Measurements from ENCODE around the gene CACYBP.
"Not testable (repeated sequence)": the region's sequence is repeated elsewhere in the genome, so short reads cannot be mapped to it uniquely, and the experiment has no call there.

Gene CACYBP

GRCh38 chr1:175005085-175005783 lies 5.5 kb downstream of the CACYBP start:
- Histone ChIP-seq H3K4me1 (ENCODE audit: insufficient read depth, low read length) (peaks cover 10% of the 10 kb centered on the region; the same call in 1 of the 2 replicates), H3K9me3 (ENCODE audit: control insufficient read depth, insufficient read depth, low read length) (no peaks in the 10 kb centered on the region), H3K36me3 (ENCODE audit: insufficient read depth, low read length) (peaks cover 22% of the 10 kb centered on the region), H3K9ac (ENCODE audit: low read depth, low read length) (no peak overlapping the region)

GRCh38 chr1:175009532-175009931 lies 9.8 kb downstream of the CACYBP start:
- Histone ChIP-seq H3K36me3 (ENCODE audit: insufficient read depth, low read length) (peaks cover 26% of the 10 kb centered on the region), H3K4me1 (ENCODE audit: insufficient read depth, low read length) (no peaks in the 10 kb centered on the region), H3K9me3 (ENCODE audit: control insufficient read depth, insufficient read depth, low read length) (no peaks in the 10 kb centered on the region), H3K9ac (ENCODE audit: low read depth, low read length) (no peak overlapping the region)

DNA sequence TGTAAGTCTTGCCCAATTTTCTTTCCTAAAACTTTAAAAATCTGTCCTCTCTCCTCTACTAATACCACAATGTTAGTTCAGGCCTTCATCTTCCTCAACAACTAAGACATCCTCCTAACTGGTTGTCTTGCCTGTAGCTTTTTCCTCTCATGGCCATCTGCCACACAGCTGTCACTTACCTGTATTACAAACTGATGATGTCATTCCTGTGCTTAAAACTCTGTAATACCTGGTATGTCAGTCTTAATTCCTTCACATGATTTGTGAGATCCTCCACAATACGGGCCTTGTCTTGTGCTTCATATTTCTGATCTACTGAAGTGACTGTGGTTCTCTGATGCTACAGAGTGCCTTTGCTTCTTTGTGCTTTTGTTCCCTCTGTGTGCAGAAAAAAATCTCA lies 13.7 kb downstream of the CACYBP start:
- H3K36me3 ChIP-seq (ENCODE audit: insufficient read depth, low read length) = peaks cover 10% of the 10 kb centered on the region
- H3K9ac ChIP-seq (ENCODE audit: low read depth, low read length) = no peak overlapping the region
- no peaks in the 10 kb centered on the region for H3K9me3 ChIP-seq (ENCODE audit: control insufficient read depth, insufficient read depth, low read length)
- H3K4me1 ChIP-seq (ENCODE audit: insufficient read depth, low read length) = no peaks in the 10 kb centered on the region

- H3K4me1 ChIP-seq (ENCODE audit: insufficient read depth, low read length) = no peaks in the 10 kb centered on the region
- no peak overlapping the region for H3K9ac ChIP-seq (ENCODE audit: low read depth, low read length)
- peaks cover 4% of the 10 kb centered on the region; the same call in 1 of the 2 replicates for H3K36me3 ChIP-seq (ENCODE audit: insufficient read depth, low read length)
- H3K9me3 ChIP-seq (ENCODE audit: control insufficient read depth, insufficient read depth, low read length) = no peaks in the 10 kb centered on the region
Measured at GRCh38 chr1:175015243-175015642, 15.5 kb downstream of the CACYBP start.

GRCh38 chr1:175019524-175019923 lies 19.8 kb downstream of the CACYBP start:
- Histone ChIP-seq H3K9ac (ENCODE audit: low read depth, low read length) (no peak overlapping the region), H3K36me3 (ENCODE audit: insufficient read depth, low read length) (no peaks in the 10 kb centered on the region)

DNA sequence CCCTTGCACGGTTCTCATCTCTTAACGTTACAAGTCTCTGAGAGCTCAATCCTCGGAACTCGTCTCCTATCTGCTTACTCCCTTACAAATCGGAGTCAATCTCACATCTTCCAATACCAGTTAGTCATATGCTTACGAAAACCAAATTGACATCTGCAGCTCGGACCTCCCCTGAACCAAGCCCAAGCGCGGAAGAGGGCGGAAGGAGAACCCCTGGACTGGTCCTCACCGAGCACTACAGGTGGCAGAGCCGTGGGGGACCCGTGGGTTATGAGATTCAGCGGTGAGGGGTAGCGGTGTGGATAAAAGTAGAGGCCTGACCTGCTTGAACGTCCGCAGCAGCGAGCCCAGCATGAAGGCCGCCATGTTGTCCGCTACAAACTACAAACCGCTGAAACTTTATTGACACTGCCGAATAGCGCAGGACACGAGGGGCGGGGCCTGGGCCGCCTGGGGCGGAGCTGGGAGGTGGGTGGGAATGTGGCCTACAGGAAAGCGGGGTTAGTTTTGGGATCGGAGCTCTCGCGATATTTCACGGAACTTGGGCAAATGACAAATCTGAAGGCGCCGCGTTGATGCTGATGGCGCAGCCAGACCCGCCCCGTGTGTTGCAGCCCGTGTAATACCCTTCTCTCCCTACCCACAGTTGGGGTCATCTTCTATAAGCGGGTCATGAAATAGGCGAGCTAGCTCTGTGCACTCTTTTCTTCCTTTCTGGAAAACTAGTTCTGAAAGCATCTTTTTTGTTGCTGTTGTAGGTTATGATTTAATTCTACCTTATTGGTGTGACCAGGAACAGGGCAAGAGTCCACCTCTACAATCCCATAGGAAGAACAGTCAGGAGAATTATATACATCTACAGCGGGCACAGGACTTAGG lies 23.5 kb downstream of the CACYBP start, which contains the start of gene MRPS14:
MRPS14 (minus strand) TSS at position 383 of the 879 bp plus-strand sequence; CDS start at position 366, 17 bp downstream.
- Histone ChIP-seq H3K9ac (ENCODE audit: low read depth, low read length) (peak within 1 kb of the TSS; percentile 99), H3K9me3 (ENCODE audit: control insufficient read depth, insufficient read depth, low read length) (no peaks in the 10 kb centered on the region), H3K4me1 (ENCODE audit: insufficient read depth, low read length) (no peaks in the 10 kb centered on the region), H3K36me3 (ENCODE audit: insufficient read depth, low read length) (no peaks in the 10 kb centered on the region)

More at GRCh38 chr1:175019524-175019923, 19.8 kb downstream of the CACYBP start:
- no peaks in the 10 kb centered on the region for H3K4me1 ChIP-seq (ENCODE audit: insufficient read depth, low read length)
- H3K9me3 ChIP-seq (ENCODE audit: control insufficient read depth, insufficient read depth, low read length) = no peaks in the 10 kb centered on the region

DNA sequence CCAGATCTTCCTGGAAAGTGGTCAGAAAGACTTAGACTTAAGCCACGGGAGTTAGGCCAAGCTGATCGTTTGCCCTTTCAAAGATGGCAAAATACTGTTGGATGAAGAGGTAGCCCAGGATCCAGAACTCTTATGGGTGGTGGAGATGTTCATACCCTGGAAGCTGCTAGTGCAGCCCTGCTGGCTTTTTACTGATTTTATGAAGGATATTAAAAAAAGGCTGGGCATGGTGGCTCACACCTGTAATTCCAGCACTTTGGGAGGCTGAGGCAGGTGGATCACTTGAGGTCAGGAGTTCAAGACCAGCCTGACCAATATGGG lies 24.1 kb downstream of the CACYBP start:
- H3K9ac ChIP-seq (ENCODE audit: low read depth, low read length) = peak overlapping the region; percentile 99
- not testable (repeated sequence) for H3K4me1 ChIP-seq (ENCODE audit: insufficient read depth, low read length); H3K36me3 ChIP-seq (ENCODE audit: insufficient read depth, low read length); H3K9me3 ChIP-seq (ENCODE audit: control insufficient read depth, insufficient read depth, low read length)

DNA sequence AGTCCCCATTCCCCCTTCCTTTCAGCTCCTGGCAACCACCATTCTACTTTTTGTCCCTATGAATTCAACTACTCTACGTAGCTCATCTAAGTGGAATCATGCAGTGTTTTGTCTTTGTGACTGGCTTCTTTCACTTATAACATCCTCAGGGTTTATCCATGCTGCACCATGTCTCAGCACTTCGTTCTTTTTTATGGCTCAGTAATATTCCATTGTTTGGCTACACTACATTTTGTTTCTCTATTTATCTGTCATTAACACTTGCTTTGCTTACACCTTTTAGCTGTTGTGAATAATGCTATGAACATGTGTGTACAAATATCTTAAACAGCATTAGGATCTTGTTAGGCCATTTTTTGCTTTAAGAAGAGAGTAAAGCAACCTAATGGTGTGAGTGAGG lies 25.0 kb downstream of the CACYBP start:
- H3K36me3 ChIP-seq (ENCODE audit: insufficient read depth, low read length) = no peaks in the 10 kb centered on the region
- H3K9me3 ChIP-seq (ENCODE audit: control insufficient read depth, insufficient read depth, low read length) = no peaks in the 10 kb centered on the region

GRCh38 chr1:175033953-175034352 lies 34.2 kb downstream of the CACYBP start:
- Histone ChIP-seq H3K9ac (ENCODE audit: low read depth, low read length) (no peak overlapping the region), H3K4me1 (ENCODE audit: insufficient read depth, low read length) (peaks cover 11% of the 10 kb centered on the region), H3K9me3 (ENCODE audit: control insufficient read depth, insufficient read depth, low read length) (no peaks in the 10 kb centered on the region), H3K36me3 (ENCODE audit: insufficient read depth, low read length) (no peaks in the 10 kb centered on the region)

More for the DNA sequence above, 25.0 kb downstream of the CACYBP start:
- no peaks in the 10 kb centered on the region for H3K4me1 ChIP-seq (ENCODE audit: insufficient read depth, low read length)
- H3K9ac ChIP-seq (ENCODE audit: low read depth, low read length) = no peak overlapping the region

- no peak overlapping the region for H3K9ac ChIP-seq (ENCODE audit: low read depth, low read length)
- peaks cover 11% of the 10 kb centered on the region for H3K4me1 ChIP-seq (ENCODE audit: insufficient read depth, low read length)
- no peaks in the 10 kb centered on the region for H3K9me3 ChIP-seq (ENCODE audit: control insufficient read depth, insufficient read depth, low read length)
- no peaks in the 10 kb centered on the region for H3K36me3 ChIP-seq (ENCODE audit: insufficient read depth, low read length)
Measured at GRCh38 chr1:175034775-175035174, 35.0 kb downstream of the CACYBP start.

DNA sequence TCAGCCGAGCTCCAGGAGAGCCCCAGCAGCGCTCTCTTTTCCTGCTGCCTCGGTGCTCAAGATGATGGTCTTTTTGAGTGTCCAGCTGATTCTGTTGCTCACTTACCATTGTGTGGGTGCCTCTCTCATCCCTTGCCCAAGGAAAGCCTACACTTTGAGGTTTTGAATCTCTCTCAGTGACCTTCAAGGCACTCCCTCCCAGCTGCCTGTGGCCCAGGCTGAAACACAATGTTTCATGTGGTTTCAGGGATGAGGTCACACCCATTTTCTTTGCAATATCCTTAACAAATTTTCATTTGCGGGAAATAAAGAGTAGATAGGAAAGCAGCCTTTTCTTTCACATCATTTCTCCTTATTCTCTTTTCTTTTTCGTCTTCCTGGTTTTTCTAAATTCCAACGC lies 36.1 kb downstream of the CACYBP start:
- Histone ChIP-seq H3K9ac (ENCODE audit: low read depth, low read length) (no peak overlapping the region), H3K9me3 (ENCODE audit: control insufficient read depth, insufficient read depth, low read length) (no peaks in the 10 kb centered on the region), H3K4me1 (ENCODE audit: insufficient read depth, low read length) (peaks cover 11% of the 10 kb centered on the region), H3K36me3 (ENCODE audit: insufficient read depth, low read length) (no peaks in the 10 kb centered on the region)

DNA sequence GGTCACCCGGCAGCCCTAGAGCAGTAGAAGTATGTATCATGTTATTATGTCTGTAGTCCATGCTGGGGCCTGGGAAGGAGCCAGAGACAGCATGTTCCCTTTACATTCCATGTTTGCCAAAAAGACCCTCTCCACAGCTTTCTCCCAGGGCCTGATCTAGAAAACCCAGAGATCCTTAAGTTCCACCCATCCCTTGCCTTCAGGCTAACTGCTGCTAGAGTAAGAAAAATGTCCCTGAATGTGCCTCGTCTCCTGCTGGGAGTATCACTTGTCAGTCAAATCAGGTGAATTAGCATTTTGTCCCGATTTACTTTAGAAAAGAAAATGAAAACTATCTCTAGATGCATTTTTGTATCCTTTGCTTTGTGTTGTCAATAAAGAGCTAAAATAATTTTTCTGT lies 36.7 kb downstream of the CACYBP start:
- Histone ChIP-seq H3K4me1 (ENCODE audit: insufficient read depth, low read length) (peaks cover 11% of the 10 kb centered on the region), H3K9me3 (ENCODE audit: control insufficient read depth, insufficient read depth, low read length) (no peaks in the 10 kb centered on the region), H3K9ac (ENCODE audit: low read depth, low read length) (no peak overlapping the region), H3K36me3 (ENCODE audit: insufficient read depth, low read length) (no peaks in the 10 kb centered on the region)

GRCh38 chr1:175037416-175037815 lies 37.7 kb downstream of the CACYBP start:
- no peaks in the 10 kb centered on the region for H3K36me3 ChIP-seq (ENCODE audit: insufficient read depth, low read length)
- H3K9me3 ChIP-seq (ENCODE audit: control insufficient read depth, insufficient read depth, low read length) = no peaks in the 10 kb centered on the region
- H3K9ac ChIP-seq (ENCODE audit: low read depth, low read length) = no peak overlapping the region
- peaks cover 11% of the 10 kb centered on the region for H3K4me1 ChIP-seq (ENCODE audit: insufficient read depth, low read length)

DNA sequence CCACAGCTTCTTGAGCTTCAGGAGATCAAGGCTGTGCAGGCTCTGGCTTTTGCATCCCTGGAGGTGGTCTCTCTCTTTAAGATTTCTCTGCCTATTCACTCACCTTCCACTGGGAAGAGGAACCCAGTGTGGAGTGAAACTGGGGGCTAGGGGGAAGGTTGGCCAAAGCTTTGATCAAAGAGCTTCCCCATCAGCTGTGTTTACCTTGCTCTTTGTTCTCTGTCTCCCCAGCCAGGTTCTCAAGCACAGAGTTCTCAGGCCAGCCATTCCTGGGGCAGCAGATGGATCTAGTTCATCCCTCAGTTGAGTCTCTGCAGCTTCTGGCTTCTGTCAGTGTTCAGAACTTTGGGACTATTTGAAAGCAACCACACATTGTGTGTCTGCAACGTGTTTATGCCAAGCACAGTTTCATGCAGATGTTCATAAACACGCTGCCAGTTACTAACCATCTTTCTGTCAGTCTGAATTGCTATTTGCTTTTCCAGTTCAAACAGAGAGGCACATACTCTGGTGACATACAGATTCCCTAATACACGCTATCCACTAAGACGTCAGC lies 40.7 kb downstream of the CACYBP start:
- no peak overlapping the region for H3K9ac ChIP-seq (ENCODE audit: low read depth, low read length)
- no peaks in the 10 kb centered on the region for H3K36me3 ChIP-seq (ENCODE audit: insufficient read depth, low read length)
- no peaks in the 10 kb centered on the region for H3K9me3 ChIP-seq (ENCODE audit: control insufficient read depth, insufficient read depth, low read length)
- H3K4me1 ChIP-seq (ENCODE audit: insufficient read depth, low read length) = peaks cover 11% of the 10 kb centered on the region

Data from ES-I3 (cell line).